HCT116 (cell line): ENCODE measurements around the gene ZNF521. TPM values are rescaled to one million over a fixed set of nuclear protein-coding genes. Genes with fewer than 3 reads are reported as not detected.
A peak's percentile ranks its signal among the peaks of the same experiment; 100 is the strongest.

ENCODE experiments used
- ATAC-seq: fragments of 200-7000 bp; cut with Tn5 transposase; 2 replicates; pipeline ENCODE4 v1.9.1; 2020; ENCODE audit warnings: mild to moderate bottlenecking, moderate library complexity
- BruUV-seq: library from RNA; stranded (reverse); fragments of 400-500 nt; replicated peaks from 2 replicates; lab custom pipeline; 2021; lab: Mats Ljungman, UMichigan
- CTCF ChIA-PET: fragments of 300-600 bp; sonication (Branson Sonifier 250); formaldehyde crosslinking; loops from one replicate; lab custom pipeline; 2021; ENCODE audit warnings: antibody characterized with exemption; lab: Charles Lee
- POLR2A ChIA-PET: fragments of 300-600, 350-600 bp; sonication (Branson Sonifier 250); formaldehyde crosslinking; loops from one replicate; lab custom pipeline; 2021; ENCODE audit warnings: antibody characterized with exemption; lab: Charles Lee
- RAD21 ChIA-PET, 2 experiments: fragments of 300-600 bp; sonication (Branson Sonifier 250); formaldehyde crosslinking; loops; one replicate each; lab custom pipeline; 2023; ENCODE audit warnings: low total read pairs in 2 of 2; ENCODE audit not compliant: uncharacterized antibody in 2 of 2, unreplicated experiment in 2 of 2, low non-redundant PET in 1 of 2; lab: Charles Lee
- DNase-seq: peaks from one replicate; pipeline ENCODE4 v3.0.0-alpha.2; 2010; ENCODE audit warnings: low read depth, low spot score
- H2AFZ ChIP-seq: fragments of 200-600 bp; shearing (Covaris generic), sonication (generic); 2 replicates; pipeline ENCODE4 v1.6.1; 2017; ENCODE audit warnings: low read depth, mixed run types, mixed read lengths, antibody characterized with exemption, low read length; ENCODE audit not compliant: poor library complexity, severe bottlenecking
- H3K27ac ChIP-seq: 2 replicates; pipeline ENCODE4 v1.5.1; 2012; ENCODE audit warnings: low read depth, low read length
- H3K27me3 ChIP-seq: fragments of 200-600 bp; sonication (generic); 2 replicates; pipeline ENCODE4 v1.6.1; 2016; ENCODE audit warnings: mixed run types, low read length, mixed read lengths; ENCODE audit not compliant: insufficient read depth
- H3K36me3 ChIP-seq, 2 experiments: fragments of 200-500 bp in 1 of 2; fragments of 200-600 bp in 1 of 2; sonication (Bioruptor generic) in 1 of 2; sonication (generic) in 1 of 2; 2 replicates each; pipeline versions ENCODE4 v1.5.1 to v1.6.1; 2014 to 2016; ENCODE audit warnings: low read length in 2 of 2, inconsistent platforms in 1 of 2, mixed read lengths in 1 of 2, mixed run types in 1 of 2; ENCODE audit not compliant: insufficient read depth in 2 of 2, control insufficient read depth in 1 of 2
- H3K4me1 ChIP-seq, 2 experiments: fragments of 200-600 bp in 1 of 2; sonication (generic) in 1 of 2; 2 replicates each; pipeline versions ENCODE4 v1.5.1 to v1.6.1; 2012 to 2017; ENCODE audit warnings: low read length in 2 of 2, inconsistent platforms in 1 of 2, mild to moderate bottlenecking in 1 of 2, mixed read lengths in 1 of 2, mixed run types in 1 of 2, moderate library complexity in 1 of 2; ENCODE audit not compliant: insufficient read depth in 2 of 2, control insufficient read depth in 1 of 2
- H3K4me2 ChIP-seq: fragments of 200-600 bp; sonication (generic); 2 replicates; pipeline ENCODE4 v1.6.1; 2017; ENCODE audit warnings: mixed run types, low read length, mixed read lengths
- H3K4me3 ChIP-seq, 2 experiments: fragments of 200-600 bp in 1 of 2; sonication (generic) in 1 of 2; replicated peaks in 1 of 2; 2 replicates each; pipeline ENCODE4 v1.5.1; 2011 to 2016; ENCODE audit warnings: low read length in 2 of 2, control low read depth in 1 of 2, low read depth in 1 of 2, mild to moderate bottlenecking in 1 of 2, mixed read lengths in 1 of 2, mixed run types in 1 of 2
- H3K79me2 ChIP-seq: fragments of 200-600 bp; sonication (generic); 2 replicates; pipeline ENCODE4 v1.6.1; 2017; ENCODE audit warnings: mild to moderate bottlenecking, mixed run types, low read length, moderate library complexity, mixed read lengths; ENCODE audit not compliant: insufficient read depth
- H3K9ac ChIP-seq: fragments of 200-600 bp; sonication (generic); 2 replicates; pipeline ENCODE4 v1.6.1; 2016; ENCODE audit warnings: low read length, mixed read lengths
- H3K9me2 ChIP-seq: fragments of 200-600 bp; sonication (generic), shearing (Covaris generic); 2 replicates; pipeline ENCODE4 v1.6.1; 2017; ENCODE audit warnings: mixed run types, mild to moderate bottlenecking, moderate library complexity; ENCODE audit not compliant: insufficient read depth
- H3K9me3 ChIP-seq, 2 experiments: fragments of 200-500 bp in 1 of 2; fragments of 200-600 bp in 1 of 2; sonication (Bioruptor generic) in 1 of 2; sonication (generic) in 1 of 2; 2 replicates each; pipeline ENCODE4 v1.6.1; 2014 to 2017; ENCODE audit warnings: low read length in 2 of 2, mixed read lengths in 2 of 2, inconsistent platforms in 1 of 2, low read depth in 1 of 2, mild to moderate bottlenecking in 1 of 2, mixed run types in 1 of 2, moderate library complexity in 1 of 2; ENCODE audit not compliant: control insufficient read depth in 1 of 2, insufficient read depth in 1 of 2
- H4K20me1 ChIP-seq: fragments of 200-600 bp; sonication (generic), shearing (Covaris generic); 2 replicates; pipeline ENCODE4 v1.6.1; 2017; ENCODE audit warnings: mixed run types, mild to moderate bottlenecking, moderate library complexity; ENCODE audit not compliant: insufficient read depth
- CEBPB ChIP-seq: IDR thresholded peaks from 2 replicates; pipeline ENCODE4 v1.6.1; 2012; ENCODE audit warnings: low read depth
- EZH2phosphoT487 ChIP-seq: fragments of 200-600 bp; IDR thresholded peaks from 2 replicates; pipeline ENCODE4 v1.6.1; 2018; ENCODE audit warnings: antibody characterized with exemption, borderline replicate concordance
- FOSL1 ChIP-seq: IDR thresholded peaks from 2 replicates; pipeline ENCODE4 v1.6.1; 2012; ENCODE audit warnings: low read depth
- JUND ChIP-seq: IDR thresholded peaks from 2 replicates; pipeline ENCODE4 v1.6.1; 2012
- RAD21 ChIP-seq: IDR thresholded peaks from 2 replicates; pipeline ENCODE4 v1.6.1; 2012; ENCODE audit warnings: low read depth, mild to moderate bottlenecking
- SRF ChIP-seq: IDR thresholded peaks from 2 replicates; pipeline ENCODE4 v1.6.1; 2012; ENCODE audit warnings: low read depth
- ZFX ChIP-seq: fragments of 450-650 bp; IDR thresholded peaks from 2 replicates; pipeline ENCODE4 v1.6.1; 2017
- intact Hi-C: fragments of 100-400 bp; cut with micrococcal nuclease; formaldehyde crosslinking; loops from 2 replicates; pipeline ENCODE4 v1.10.0; 2022
- total RNA-seq: library from RNA; stranded (reverse); gene quantifications from one replicate; pipeline ENCODE4 v1.2.1, GENCODE V29; 2021; ENCODE audit not compliant: unreplicated experiment
- TF ChIP-seq, protein P1 (sequence below): IDR thresholded peaks from 2 replicates; pipeline ENCODE4 v1.6.1; 2011; ENCODE audit warnings: mild to moderate bottlenecking, low read length, moderate library complexity; ENCODE audit not compliant: insufficient replicate concordance; ENCODE audit errors: extremely low read depth

ZNF521 gene
- total RNA-seq, 1 experiment from 2014 or later = 0.10 TPM

DNA sequence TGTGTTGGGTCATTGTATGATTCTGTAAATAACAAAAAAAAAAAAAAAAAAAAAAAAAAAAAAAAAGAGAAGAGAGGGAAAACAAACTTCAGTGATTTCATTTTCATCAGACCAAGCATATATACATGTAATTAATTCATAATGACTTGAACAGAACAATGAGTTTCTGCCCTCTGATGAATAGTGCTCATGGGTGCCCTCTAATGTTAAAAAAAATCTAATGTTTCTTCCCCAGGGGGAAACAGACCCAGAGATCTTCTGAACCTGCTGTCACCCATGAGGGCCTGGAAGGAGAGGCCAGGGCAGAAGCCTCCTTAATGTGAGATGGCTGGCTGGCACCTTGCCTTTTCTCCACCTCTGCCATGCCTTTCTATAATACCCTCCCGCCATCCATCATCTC lies 289.2 kb downstream of the ZNF521 start:
- Histone ChIP-seq H3K9ac (no peak overlapping the region), H2AFZ (no peak overlapping the region), H3K27me3 (no peaks in the 10 kb centered on the region), H3K36me3 (no peaks in the 10 kb centered on the region), H3K9me3 (no peaks in the 10 kb centered on the region), H3K9me2 (no peaks in the 10 kb centered on the region), H3K79me2 (no peaks in the 10 kb centered on the region), H4K20me1 (no peaks in the 10 kb centered on the region), H3K27ac (no peak overlapping the region), H3K4me1 (no peaks in the 10 kb centered on the region), H3K4me3 (no peak overlapping the region), H3K4me2 (no peak overlapping the region)
- CTCF ChIA-PET = no interaction called here
- POLR2A ChIA-PET = no interaction called here
- RAD21 ChIA-PET = no interaction called here
- BruUV-seq = no TSS peak
- no peak for TF ChIP-seq CEBPB
- TF ChIP-seq RAD21 = 0 out of 2 replicates have a peak, but pooled peaks have one; percentile 3
- ATAC-seq (no peak), DNase-seq (no peak)
- intact Hi-C loops = no loop called here

DNA sequence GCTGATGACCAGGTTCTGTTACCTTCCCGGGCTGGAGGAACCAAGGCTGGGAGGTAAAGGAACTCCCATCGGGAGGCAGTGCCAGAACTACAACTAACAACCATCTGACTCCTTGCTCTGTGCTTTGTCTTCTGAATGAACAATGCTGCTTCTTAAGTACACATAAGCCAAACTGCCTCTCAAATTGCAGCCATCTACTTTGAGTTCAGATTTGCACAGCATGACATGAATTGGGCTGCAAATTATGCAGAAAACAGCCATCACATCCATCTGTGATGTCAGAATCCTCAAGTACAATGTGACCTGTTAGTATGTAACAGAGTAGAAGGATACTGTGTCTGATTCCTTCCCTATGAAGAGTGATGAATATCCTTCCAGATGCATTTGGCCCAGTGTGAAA lies 290.6 kb downstream of the ZNF521 start:
- H3K9me3 ChIP-seq = no peaks in the 10 kb centered on the region
- BruUV-seq = no TSS peak
- no peaks in the 10 kb centered on the region for H3K36me3 ChIP-seq
- ATAC-seq = no peak
- H3K27ac ChIP-seq = no peak overlapping the region
- intact Hi-C loops = no loop called here
- no peak overlapping the region for H2AFZ ChIP-seq
- H3K4me3 ChIP-seq = no peak overlapping the region
- H3K9ac ChIP-seq = no peak overlapping the region
- no peak overlapping the region for H3K4me2 ChIP-seq
- no peaks in the 10 kb centered on the region for H3K4me1 ChIP-seq
- CTCF ChIA-PET = no interaction called here
- RAD21 ChIA-PET = no interaction called here
- no peak for DNase-seq
- H3K79me2 ChIP-seq = no peaks in the 10 kb centered on the region
- H4K20me1 ChIP-seq = no peaks in the 10 kb centered on the region
- H3K27me3 ChIP-seq = no peaks in the 10 kb centered on the region
- TF ChIP-seq EZH2phosphoT487 (no peak), SRF (no peak), JUND (no peak), ZFX (no peak), FOSL1 (no peak)
- TF ChIP-seq, protein P1, sequence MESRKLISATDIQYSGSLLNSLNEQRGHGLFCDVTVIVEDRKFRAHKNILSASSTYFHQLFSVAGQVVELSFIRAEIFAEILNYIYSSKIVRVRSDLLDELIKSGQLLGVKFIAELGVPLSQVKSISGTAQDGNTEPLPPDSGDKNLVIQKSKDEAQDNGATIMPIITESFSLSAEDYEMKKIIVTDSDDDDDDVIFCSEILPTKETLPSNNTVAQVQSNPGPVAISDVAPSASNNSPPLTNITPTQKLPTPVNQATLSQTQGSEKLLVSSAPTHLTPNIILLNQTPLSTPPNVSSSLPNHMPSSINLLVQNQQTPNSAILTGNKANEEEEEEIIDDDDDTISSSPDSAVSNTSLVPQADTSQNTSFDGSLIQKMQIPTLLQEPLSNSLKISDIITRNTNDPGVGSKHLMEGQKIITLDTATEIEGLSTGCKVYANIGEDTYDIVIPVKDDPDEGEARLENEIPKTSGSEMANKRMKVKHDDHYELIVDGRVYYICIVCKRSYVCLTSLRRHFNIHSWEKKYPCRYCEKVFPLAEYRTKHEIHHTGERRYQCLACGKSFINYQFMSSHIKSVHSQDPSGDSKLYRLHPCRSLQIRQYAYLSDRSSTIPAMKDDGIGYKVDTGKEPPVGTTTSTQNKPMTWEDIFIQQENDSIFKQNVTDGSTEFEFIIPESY = no peak
- H3K9me2 ChIP-seq = no peaks in the 10 kb centered on the region
- POLR2A ChIA-PET = no interaction called here
